NCI-H226 (cell line): ENCODE results near the gene GID4.

Experiments
- DNase-seq: peaks from one replicate; pipeline ENCODE4 v3.0.0-alpha.2; 2015

GID4 gene

DNA sequence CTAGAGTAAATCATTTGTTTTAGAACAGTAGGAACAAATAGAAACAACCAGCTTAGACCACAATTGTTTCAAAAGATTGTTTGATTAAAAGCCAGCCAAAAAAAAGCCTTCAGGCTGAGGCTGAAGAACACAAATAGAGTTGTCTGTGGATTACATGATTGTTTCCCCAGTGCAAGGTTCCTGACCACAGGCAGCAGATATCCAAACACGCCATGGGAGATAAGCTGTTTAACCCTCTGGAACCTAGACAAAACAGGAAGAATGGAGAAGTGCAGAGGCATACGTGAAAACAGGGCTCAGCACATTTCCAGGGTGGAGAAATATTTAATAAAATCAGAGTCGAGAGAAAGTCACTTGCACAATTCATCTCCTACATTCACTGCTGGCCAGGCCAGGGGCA, 21.2 kb upstream of the GID4 start:
- peak; percentile 26 for DNase-seq

GRCh38 chr17:18018411-18018921, 20.7 kb upstream of the GID4 start:
- no peak for DNase-seq

DNA sequence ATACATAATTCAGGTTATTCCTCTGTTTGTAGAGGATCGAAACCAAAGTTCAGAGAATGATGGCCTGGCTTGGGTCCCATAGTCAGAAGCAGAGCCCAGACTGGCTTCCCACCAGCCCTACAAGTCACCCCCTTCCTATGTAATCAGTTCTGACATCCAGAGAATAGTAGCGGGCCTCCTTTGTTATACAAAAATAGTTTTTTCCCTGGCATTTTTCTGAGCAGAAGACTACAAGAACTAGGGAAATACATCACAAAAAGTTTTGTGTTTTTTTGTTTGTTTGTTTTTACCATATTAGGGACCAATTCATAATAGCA, 19.4 kb upstream of the GID4 start:
- DNase-seq = no peak

DNA sequence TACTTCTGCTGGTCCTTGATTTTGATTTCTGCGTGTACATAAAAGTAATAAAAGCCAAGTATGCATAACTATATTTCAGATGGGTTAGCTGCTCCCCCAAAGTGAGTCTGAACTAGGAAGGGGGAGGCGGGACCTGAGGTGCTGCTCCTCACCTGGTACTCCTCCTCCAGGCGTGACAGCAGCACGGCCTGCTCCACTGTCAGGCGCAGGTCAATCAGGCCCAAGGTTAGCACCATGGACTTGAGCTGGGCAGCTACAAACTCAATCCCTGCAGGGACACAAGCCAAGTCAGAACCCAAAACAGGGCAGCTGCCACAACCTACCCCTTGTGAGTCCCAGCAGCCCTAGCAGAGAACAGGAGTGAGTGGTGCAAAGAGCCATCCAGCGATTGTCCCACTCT, 18.2 kb upstream of the GID4 start:
- DNase-seq = no peak

DNA sequence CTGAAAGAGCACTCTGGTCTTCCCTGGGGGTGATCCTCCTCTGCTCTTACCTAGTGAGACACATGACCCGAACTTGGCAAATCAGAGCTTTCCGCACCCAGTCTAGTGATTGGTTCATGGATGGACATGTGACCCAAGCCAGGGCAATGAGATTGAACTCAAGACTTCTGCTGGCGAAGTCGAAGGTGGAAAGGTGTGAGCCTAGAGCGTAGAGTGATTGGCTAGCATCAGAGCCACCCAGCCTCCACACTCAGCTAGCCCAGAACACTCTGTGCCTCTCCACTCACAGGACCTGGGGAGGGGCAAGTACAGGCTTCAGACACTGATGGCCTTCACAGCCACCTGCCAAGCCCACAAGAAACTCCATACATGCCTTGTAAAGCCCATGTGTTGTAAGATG, 17.8 kb upstream of the GID4 start:
- no peak for DNase-seq

DNA sequence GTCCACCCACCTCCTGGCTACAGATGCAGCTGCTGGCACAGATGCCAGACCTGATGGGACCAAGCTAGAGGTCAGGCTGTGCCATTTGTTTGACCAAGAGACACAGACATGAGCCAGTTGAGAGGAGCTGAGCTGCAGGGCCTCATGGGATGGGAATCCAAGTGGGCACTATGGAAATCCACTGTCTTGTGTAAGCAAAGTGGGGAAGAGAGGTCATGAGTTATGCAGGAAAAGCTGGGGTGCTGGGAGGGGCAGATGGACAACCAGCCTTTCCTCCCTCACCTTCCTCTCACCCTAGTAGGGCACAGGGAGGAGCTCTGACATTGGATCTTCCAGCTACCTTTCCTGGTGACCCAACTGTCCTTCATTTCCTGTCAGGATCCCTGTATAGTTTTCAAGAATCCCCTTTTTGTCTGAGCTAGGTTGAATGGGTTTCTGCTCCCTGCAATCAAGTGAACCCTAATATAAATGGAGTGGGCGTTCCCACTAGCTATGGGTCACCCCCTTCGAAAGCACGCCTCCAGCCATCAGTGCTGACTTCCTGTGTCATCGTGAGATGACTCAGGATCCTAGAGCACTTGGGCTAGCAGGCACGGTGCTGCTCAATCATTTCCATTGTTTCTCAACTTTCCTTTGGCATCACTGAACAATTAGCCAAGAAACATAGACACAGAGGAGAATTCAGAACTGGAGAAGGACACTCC, 13.8 kb upstream of the GID4 start:
- DNase-seq = no peak

DNA sequence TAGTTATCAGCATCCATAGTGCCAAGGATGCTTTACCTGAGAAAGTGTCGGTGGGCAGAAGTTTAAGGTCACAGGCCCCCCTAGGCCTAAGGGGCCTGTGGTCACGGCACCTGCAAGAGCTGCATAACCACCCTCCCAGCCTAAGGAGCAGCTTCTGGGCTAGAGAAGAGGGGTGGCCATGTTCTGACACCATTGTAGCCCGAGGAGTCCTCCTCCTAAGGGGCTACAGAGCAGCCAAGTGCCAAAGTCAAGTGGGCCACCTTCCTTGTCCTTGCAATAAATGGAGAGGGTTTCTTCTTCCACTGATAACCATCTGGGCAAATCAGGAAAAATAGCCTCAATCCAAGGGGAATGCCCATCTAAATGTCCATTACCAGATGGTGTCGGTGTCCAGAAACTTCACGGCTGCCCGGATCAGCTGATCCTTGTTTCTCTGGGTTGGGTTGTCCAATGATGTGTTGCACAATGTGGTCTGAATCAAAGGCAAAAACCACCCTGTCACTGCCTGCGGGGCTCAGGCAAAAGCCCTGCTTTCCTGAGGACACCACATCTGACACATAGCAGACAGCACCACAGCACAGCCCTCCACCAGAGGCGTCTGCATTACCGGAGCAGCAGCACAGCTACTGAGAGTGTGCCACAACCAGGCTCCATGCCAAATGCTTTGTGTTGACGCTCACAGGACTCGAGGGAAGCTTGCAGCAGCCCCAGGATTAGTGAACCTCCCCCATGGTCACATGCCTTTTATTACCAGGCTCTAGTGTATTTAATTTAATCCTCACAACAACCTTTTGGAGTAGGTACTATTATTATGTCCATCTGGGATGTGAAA, 13.0 kb upstream of the GID4 start:
- DNase-seq = no peak

GRCh38 chr17:18027280-18027679, 11.9 kb upstream of the GID4 start:
- no peak for DNase-seq

GRCh38 chr17:18028114-18028951, 10.9 kb upstream of the GID4 start:
- no peak for DNase-seq

- no peak for DNase-seq
Observed at GRCh38 chr17:18028952-18029540, 10.2 kb upstream of the GID4 start.

- no peak for DNase-seq
Observed at GRCh38 chr17:18031955-18032354, 7.3 kb upstream of the GID4 start.

DNA sequence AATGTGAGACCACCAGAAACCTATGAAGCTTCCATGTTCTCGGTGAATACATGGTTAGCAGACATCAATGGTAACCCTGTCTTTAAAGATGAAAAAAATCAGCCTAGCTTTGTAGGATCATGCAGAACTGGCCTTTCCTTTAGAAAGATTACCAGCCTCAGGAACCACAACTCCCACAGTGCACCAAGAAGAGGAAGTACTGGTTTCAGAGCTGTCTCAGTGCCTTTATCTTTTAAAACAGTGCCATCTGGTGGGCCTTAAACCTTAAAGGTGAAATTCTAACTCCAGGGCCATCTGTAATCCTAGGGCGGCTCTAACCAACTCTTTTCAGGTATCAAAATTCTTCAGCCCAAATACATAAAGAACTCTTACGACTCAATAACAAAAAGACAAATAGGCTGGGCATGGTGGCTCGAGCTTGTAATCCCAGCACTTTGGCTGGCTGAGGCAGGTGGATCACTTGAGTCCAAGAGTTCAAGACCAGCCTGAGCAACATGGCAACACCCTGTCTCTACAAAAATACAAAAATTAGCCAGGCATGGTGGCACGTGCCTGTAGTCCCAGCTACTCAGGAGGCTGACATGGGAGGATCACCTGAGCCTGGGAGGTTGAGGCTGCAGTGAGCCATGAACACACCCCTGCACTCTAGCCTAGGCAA, 5.6 kb upstream of the GID4 start:
- DNase-seq = peak; percentile 63

DNA sequence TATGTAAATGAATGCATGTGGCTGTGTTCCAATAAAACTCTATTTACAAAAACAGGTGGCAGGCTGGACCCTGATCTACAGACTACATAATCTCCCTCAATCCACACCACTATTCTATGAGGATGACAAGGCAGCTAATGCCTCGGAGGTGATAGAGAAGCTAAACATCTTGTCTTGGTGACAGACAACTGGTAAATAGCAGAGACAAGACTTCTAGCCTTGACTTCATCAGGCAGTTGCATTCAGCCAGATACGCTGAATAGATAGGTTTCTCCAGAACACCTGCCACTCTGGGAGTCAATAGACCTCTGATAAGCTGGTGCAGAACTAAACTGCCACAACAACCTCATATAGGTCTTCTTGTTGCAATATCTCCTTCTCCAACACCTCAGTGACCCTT, 3.5 kb upstream of the GID4 start:
- no peak for DNase-seq

DNA sequence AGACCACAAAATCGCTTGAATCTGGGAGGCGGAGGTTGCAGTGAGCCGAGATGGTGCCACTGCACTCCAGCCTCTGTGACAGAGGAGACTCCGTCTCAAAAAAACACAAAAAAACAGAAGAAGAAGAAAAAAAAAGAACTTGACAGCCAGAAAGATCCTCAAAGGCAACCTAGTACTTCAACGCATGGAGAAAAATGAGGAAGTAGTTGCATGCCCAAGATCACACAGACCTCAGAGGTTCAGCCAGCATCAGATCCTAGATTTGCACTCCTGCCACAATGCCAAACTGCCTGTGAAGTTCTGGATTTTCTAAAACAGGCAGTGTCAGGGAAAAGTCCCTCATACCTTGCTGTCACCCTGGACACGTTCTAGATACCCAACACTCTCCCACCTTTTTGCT, 1.7 kb upstream of the GID4 start:
- no peak for DNase-seq

DNA sequence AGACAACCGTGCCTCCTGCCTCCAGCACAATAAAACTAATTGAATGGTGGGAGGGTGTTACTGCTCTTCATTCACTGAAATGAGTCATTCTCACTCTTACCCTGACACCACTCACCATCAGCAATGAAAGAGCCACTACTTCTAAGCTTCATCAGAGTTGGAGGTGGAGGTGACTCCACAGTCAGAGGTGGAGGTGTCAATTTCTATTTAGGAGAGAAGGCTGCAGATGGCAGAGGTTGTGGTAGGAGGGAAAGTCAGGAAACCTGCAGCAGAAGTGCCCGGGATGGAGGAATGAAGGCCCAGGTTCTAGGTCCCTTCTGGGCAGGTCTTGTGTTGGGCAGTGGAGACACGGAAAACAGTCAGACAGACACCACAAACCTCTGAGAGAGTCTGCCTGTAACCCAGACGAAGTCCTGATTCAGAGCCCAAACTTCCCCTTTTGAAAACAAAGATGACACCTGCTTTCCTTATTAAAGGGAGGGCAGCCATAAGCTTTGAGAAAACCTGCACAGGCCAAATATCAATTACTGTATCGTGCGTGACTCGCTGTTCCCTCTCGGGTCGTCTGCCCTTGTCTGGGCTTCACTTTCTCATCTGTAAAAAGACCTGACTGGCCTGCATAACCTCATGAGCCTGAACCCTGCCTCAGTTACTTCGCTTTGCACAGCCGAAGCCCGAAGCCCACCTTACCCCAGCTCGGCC, 908 bp upstream of the GID4 start:
- DNase-seq = no peak

DNA sequence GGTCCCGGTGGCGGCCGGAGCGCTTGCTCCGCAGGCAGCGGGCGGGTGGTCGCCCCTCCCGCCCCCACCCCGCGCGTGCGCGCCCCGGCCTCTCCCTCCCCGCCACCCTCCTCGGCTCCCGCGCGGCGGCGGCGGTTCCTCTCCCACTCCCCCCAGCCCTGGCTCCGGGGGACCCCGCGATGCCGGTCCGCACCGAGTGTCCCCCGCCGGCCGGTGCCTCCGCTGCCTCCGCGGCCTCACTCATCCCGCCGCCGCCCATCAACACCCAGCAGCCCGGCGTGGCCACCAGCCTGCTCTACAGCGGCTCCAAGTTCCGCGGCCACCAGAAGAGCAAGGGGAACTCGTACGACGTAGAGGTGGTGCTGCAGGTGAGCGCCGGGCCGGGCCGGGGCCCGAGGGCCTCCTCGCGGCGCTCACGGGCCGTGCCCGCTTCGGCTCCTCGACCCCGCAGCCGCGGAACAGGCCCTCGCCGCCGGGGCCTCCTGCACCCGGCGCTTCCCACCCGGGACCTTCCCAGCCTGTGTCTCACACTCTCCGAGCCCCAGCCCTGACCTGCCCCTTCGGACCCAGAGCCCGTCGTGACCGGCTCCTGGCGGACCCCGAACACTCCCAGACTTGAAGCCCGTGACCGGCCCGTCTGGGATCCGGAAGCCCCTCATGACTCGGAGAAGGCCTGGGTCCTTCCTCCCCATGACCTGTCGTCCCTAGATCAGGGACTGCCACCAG, 490 bp downstream of the GID4 start:
- DNase-seq = no peak

DNA sequence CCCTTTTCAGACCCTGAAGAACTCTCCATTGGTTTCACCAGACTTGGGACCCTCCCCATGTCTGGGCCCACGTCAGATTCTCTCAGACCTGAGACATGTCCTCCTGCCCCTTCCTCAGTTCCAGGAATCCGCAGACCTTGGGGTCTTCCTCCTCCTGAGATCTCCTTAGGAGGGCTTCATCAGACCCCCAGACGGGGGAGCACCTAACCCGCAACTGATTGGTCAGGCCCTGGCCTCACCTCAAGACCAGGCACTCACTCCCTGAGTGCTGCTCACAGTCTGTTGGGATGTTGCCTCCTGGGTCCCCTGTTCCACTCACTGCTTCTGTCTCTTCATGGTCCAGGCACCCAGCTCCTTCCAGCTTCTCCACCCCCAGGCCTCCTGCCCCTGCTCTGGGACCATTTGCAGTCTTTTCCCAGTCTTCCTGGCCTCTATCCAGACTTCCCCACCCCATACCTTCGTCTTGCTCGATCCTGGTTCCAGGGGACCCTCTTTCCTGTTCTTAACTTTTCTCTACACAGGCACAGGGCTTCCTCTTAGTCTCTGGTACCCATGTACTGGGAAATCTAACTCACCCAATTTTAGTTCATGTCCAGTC, 1.2 kb downstream of the GID4 start:
- no peak for DNase-seq

GRCh38 chr17:18041776-18042175, 2.6 kb downstream of the GID4 start:
- no peak for DNase-seq

GRCh38 chr17:18042983-18043382, 3.8 kb downstream of the GID4 start:
- no peak for DNase-seq

DNA sequence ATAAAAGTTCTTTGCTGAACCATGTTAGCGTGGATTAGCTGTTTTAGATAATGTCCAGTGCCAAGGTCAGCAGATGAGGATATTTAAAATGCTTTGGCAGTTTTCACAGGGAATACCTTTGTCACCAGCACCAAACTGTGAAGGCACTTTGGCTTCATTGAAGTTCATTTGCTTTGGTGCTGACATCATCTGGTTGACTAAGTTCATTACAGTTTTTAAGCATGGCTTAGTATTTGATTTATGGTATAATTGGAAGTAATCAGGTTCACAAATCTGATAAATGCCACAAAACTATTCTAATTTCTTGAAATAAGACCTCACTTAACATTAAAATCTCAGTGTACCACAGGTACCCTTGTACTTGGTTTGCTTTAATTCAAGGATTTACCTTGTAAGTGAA, 4.3 kb downstream of the GID4 start:
- no peak for DNase-seq

GRCh38 chr17:18044609-18045008, 5.4 kb downstream of the GID4 start:
- no peak for DNase-seq
